Measurements from ENCODE around the gene DNAJB13.

DNAJB13 gene

DNA sequence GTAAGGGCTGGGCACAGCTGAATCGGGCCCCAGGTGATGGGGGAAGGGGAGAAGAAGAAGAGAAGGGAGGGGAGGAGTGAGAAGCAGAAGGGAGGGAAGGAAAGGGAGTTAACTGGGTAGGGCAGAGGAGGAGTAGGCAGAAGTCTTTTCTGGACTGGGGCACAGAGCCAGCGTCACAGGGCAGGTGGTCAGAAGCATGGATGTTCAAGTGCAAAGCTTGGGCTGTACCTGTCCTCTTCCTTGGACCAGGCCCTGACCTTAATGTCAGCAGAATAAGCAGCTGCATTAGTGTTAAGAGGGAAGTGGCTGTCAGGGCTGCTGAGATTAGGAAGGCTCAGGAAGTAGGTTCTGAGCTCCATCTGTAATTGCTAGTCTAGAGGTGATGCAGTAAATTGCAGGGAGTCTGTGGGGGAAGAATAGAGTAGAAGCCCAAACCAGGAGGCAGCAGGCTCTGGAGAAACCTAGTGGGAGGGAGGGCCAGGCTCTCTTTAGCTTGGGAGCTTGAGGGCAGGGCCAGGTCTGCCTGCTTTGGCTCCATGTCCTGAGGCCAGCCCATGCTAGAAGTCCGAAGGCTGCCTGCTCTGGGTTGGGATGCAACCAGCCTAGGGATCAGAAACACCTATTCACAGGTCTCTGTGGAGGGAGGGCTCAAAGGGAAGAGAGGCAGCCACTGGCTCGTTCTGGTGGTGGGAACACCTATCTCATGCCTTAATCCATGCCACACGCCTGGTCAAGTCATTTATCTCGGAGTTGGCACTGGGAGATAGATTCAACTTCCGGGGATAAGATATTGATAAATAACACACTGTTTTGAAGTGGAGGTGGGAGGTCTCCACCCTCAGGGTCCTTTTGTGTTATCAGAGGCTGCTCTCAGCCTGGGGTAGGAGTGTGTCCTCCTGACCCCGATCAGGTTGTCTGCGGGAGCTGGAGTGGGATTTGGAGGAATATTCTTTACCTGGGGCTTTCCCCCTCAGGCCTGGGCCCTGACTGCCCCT is 59.8 kb downstream of the DNAJB13 start:
- no peak for DNase-seq (ENCODE audit: low read depth)
- H3K4me3 ChIP-seq (ENCODE audit: low read depth, low read length), result no peak overlapping the region
- no peak for TF ChIP-seq CTCF (IDR thresholded peaks at IDR 0.05; ENCODE audit: insufficient read depth, low read depth, low read length, missing control alignments)

GRCh38 chr11:74011360-74012073 is 60.7 kb downstream of the DNAJB13 start:
- peak; percentile 86 for DNase-seq (ENCODE audit: low read depth)
- TF ChIP-seq CTCF (IDR thresholded peaks at IDR 0.05; ENCODE audit: insufficient read depth, low read depth, low read length, missing control alignments), result no peak
- no peak overlapping the region for H3K4me3 ChIP-seq (ENCODE audit: low read depth, low read length)

GRCh38 chr11:74012074-74012809 is 61.4 kb downstream of the DNAJB13 start:
- no peak for TF ChIP-seq CTCF (IDR thresholded peaks at IDR 0.05; ENCODE audit: insufficient read depth, low read depth, low read length, missing control alignments)
- no peak for DNase-seq (ENCODE audit: low read depth)
- H3K4me3 ChIP-seq (ENCODE audit: low read depth, low read length), result no peak overlapping the region

DNA sequence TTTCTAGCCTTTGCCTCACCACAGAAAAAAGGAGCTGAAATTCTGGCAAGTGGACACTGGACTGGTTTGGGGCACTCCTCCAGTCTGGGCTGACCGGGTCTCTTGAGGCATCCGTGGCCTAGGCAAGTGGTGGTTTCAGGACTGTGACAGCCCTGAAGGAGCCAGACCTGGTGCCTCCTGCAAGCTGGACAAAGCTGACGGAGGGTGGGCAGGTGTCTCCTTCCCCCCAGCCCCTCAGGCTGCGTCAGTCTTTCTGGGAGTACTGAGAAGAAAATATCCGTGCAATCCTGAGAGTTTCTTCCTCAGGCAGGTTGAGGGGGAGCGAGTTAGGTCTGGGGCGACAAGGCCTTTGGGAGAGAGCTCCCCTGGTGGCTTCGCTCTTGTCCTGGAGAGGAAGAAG is 62.3 kb downstream of the DNAJB13 start:
- no peak for DNase-seq (ENCODE audit: low read depth)
- no peak for TF ChIP-seq CTCF (IDR thresholded peaks at IDR 0.05; ENCODE audit: insufficient read depth, low read depth, low read length, missing control alignments)
- H3K4me3 ChIP-seq (ENCODE audit: low read depth, low read length), result no peak overlapping the region

GRCh38 chr11:74014880-74015279 is 64.1 kb downstream of the DNAJB13 start:
- TF ChIP-seq CTCF (IDR thresholded peaks at IDR 0.05; ENCODE audit: insufficient read depth, low read depth, low read length, missing control alignments), result no peak

DNA sequence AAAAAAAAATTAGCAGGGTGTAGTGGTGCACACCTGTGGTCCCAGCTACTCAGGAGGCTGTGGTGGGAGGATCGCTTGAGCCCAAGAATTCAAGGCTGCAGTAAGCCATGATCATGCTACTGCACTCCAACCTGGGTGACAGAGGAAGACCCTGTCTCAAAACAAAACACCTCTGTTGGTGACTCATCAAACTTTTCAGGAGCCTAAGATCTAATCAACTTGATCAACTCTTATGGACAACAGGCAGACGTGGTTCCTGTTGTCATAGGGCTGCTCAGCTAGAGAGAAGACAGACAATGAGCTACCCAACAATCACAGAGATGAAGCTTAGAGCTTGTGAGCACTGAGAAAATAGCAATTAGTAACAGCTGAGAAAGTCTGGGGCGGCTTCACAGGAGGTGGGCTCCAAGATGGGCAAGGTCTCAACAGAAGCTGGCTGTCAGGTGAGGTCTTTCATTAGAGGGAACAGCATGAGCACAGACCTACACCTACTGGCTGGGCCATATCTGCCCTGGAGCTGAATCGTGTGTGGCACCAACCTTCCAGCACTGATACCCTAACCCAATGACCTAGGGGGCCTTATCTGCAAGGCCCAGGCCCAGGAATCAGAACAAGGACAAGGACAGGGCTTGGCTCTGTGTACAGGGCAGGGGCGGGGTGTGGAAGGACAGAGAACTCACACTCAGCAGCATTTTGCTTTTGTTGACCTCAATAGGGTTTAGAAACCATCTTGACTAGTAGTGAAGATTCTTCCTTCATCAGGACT is 65.3 kb downstream of the DNAJB13 start:
- no peak for TF ChIP-seq CTCF (IDR thresholded peaks at IDR 0.05; ENCODE audit: insufficient read depth, low read depth, low read length, missing control alignments)
- no peak for DNase-seq (ENCODE audit: low read depth)
- no peak overlapping the region for H3K4me3 ChIP-seq (ENCODE audit: low read depth, low read length)

More at GRCh38 chr11:74014880-74015279, 64.1 kb downstream of the DNAJB13 start:
- DNase-seq (ENCODE audit: low read depth), result no peak
- H3K4me3 ChIP-seq (ENCODE audit: low read depth, low read length), result no peak overlapping the region
